Upper lobe of left lung (tissue), 4 donors: ENCODE results near the gene SPATS1.

Source experiments
- POLR2A ChIP-seq, 4 donors: fragments of 450-650 bp; IDR thresholded peaks; one replicate each; pipeline ENCODE4 v1.5.1; 2016 to 2017; ENCODE audit warnings: antibody characterized with exemption in 4 of 4, mild to moderate bottlenecking in 2 of 4
- POLR2AphosphoS5 ChIP-seq, 2 donors: sonication (generic); formaldehyde crosslinking; IDR thresholded peaks; one replicate each; pipeline ENCODE4 v1.5.1; 2017; ENCODE audit warnings: antibody characterized with exemption in 2 of 2
- TF ChIP-seq, protein P1 (sequence below), 6 experiments: fragments of 450-650 bp in 4 of 6; fragments of 200-600 bp in 2 of 6; sonication (generic) in 2 of 6; IDR thresholded peaks; one replicate each; pipeline ENCODE4 v1.5.1; 2016 to 2019; ENCODE audit warnings: antibody characterized with exemption in 6 of 6

DNA sequence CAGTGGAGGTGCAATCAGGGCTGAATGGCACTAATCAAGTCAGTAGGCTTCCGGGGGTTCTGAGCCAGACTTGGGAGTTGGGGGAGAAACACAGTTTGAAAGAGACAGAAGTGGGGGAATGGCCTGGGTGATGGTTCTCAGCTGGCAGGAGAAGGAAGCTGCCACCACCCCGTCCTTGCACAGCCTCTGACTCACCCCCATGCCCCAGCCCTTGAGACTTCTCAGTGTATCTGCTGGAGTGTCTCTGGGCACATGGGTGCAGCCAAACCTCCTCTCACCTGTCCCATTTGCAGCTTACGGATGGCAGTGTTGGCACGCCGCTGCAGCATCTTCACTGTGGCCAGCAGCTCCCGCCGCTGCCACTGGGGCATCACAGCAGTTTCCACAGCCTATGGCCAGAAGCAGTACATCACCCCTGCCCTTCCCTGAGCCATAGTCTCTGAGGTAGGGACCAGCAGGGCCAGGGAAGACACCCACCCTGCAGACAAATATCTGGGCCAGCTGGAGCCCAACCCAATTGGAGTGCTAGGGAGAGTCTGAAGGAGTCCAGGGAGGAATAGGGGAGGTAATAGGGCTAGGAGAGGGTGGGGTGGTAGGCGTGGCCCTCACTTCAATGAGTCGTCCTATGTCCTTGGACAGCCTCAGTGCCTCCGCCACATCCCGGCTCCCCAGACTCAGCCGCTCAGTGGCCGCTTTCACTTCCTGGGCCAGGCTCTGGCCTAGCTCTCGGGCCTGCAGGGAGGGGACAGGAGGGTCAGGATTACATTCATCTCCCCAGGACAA is 40.5 kb upstream of the SPATS1 start:
- TF ChIP-seq, protein P1, sequence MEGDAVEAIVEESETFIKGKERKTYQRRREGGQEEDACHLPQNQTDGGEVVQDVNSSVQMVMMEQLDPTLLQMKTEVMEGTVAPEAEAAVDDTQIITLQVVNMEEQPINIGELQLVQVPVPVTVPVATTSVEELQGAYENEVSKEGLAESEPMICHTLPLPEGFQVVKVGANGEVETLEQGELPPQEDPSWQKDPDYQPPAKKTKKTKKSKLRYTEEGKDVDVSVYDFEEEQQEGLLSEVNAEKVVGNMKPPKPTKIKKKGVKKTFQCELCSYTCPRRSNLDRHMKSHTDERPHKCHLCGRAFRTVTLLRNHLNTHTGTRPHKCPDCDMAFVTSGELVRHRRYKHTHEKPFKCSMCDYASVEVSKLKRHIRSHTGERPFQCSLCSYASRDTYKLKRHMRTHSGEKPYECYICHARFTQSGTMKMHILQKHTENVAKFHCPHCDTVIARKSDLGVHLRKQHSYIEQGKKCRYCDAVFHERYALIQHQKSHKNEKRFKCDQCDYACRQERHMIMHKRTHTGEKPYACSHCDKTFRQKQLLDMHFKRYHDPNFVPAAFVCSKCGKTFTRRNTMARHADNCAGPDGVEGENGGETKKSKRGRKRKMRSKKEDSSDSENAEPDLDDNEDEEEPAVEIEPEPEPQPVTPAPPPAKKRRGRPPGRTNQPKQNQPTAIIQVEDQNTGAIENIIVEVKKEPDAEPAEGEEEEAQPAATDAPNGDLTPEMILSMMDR (IDR thresholded peaks at IDR 0.05), result no peak
- TF ChIP-seq POLR2A (IDR thresholded peaks at IDR 0.05) (no peak), POLR2AphosphoS5 (IDR thresholded peaks at IDR 0.05) (no peak)
